Glomerular endothelial cell (primary cell): ENCODE data around the gene SYNPO. TPM values are rescaled to one million over a fixed set of nuclear protein-coding genes. Genes with fewer than 3 reads are reported as not detected.

Experiments
- DNase-seq: peaks from one replicate; pipeline ENCODE4 v3.0.0-alpha.2; 2011; ENCODE audit warnings: low read depth, low spot score; ENCODE audit errors: extremely low read depth
- total RNA-seq: library from RNA; depleted of rRNA; stranded (reverse); fragments of >200 nt; gene quantifications from 2 replicates; pipeline ENCODE4 v1.2.3, GENCODE V29; 2015

Gene SYNPO
- total RNA-seq, 1 donor from 2014 or later: 123 TPM

DNA sequence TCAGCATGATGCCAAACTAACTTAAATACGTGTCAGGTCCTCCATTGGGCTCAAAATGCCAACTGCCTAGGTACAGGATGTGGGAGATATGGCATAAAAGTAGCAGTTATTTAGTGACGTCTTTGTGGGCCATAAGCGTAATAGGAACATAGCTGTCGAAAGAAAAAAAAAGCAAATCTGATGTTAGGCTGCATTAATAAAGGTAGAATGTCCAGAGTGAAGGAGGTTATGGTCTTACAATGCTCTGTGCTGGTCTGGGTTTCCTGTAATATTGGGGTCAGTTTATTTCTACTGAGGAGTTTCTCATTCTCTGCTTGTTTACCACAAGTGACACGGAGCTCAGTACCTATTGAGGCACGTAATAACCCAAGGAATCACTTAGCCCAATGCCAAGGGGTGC, 33.4 kb upstream of the SYNPO start:
- no peak for DNase-seq

GRCh38 chr5:150607991-150608390, 32.5 kb upstream of the SYNPO start:
- no peak for DNase-seq

DNA sequence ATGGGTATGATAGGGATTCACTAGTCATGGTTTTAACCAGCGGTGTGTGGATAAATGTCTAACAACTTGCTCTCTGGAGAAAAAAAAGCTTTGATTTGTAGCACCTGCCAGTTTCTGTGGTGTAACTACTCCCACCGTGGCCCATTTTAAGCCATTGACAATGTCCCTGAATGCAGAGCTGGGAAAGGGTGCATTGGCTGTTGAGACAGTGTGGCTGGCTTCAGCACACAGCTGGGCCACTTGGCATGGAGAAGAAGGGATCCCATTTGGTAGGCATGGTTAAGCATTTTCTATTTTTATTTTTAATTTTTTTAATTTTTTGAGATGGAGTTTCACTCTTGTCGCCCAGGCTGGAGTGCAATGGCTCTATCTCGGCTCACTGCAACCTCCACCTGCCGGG, 31.5 kb upstream of the SYNPO start:
- no peak for DNase-seq

DNA sequence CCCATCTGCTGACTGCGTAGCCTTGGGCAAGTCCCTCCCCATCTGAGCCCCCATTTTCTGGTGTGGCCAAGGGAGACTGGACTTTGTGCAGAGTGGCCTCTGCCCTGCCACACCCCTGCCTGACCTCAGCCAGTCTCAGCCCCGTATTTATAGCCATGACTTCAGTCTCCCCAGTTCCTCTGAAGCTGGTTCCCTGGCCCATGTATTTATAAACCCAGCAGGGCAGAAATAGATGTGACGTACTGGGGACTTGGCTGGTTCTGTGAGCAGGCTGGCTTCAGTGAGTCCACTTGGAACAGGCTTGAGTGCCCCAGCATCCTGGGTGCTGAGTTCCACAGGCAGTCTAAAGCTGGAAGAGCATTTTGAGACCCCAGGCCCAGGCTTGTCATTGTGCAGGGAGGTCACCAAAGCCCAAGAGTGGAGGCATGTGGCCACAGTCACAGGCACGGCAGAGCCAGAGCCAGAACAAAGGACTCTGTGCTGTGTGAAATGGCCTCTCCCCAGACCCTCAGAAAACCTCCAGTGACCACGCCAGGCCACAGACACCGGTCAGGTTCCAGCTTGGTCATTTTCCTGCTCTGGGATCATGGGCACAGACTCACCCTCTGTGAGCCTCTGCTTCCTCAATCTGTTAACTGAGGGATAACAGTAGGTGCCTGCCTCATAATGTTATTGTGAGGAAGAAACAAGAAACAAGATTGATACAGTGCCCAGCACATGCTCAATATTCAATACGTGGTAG, 30.4 kb upstream of the SYNPO start:
- no peak for DNase-seq

GRCh38 chr5:150611026-150611425, 29.4 kb upstream of the SYNPO start:
- no peak for DNase-seq

- DNase-seq: no peak
These were observed 28.1 kb upstream of the SYNPO start for GRCh38 chr5:150612405-150612804.

GRCh38 chr5:150612905-150613670, 27.4 kb upstream of the SYNPO start:
- no peak for DNase-seq

DNA sequence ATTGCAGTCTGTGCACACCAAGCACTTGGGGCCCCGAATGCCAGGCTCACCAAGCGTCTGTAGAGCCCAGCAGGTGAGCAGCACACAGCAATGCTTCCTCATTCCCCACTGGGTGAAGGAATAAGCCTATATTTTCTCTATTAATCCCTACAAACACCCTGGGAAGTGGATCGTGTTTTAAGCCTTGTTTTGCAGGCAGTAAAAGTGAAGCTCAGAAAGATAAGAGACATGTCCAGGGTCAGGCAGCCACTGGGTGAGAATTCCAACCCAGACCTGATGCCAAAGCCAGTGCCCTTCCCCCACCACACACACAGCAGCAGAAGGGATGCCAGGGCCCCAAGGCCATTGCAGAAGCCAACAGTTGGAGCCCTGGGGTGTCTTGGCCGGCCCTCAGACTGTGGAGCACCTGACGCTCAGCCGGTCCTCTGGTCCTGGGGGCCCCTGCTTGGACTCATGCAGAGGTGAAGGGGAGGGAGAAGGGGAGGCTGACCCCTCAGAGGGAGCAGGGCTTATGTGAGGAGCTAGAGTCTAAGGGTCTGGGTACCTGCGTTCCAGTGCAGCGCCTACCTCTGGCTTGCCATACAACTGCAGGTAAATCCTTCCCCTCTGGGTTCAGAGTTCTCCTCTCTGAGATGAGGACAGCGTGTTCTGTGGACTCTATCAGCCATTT, 26.3 kb upstream of the SYNPO start:
- DNase-seq: no peak

DNA sequence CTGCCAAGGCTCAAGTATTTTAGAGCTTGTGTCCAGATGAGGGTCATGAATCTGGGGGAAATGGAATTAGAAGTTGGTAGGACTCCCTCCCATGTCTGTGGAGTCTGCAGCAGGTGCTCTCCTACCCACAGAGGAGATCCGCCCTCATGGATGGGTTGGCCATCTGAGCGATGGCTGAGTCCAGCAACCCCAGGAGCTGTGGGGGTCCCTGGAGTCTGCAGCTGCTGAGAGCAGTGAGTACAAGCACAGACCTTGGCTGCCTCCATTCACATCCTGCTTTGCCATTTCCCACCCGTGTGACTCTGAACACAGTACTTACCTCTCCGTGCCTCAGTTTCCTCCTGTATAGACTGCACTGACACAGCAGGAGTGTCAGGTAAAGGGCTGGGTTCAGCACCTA, 25.8 kb upstream of the SYNPO start:
- DNase-seq: no peak

DNA sequence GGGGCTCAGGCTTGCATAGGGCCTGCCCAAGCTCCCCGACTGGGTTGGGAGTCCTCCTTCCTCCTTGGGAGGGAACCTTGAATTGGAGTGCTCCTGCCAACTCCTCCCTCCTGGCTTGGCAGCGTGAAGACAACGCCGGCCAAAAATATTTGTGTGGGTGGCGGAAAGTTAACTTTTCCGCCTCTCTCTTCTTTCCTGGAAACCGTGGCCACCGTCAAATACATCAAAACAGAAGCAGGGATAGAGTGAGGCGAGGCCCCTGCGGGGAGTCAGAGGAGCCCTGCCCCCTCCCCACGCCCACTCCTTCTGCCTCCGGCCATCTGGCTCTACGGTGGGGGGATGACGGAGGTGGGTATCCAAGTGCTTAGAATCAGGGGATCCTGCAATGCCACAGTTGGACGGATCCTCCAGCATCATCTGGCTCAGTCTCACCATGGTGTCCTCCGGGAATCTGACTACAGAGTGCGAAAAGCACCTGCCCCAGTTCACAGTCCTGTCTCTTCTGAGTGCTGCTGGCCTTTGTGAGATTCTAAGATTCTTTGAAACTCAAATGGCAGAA, 25.2 kb upstream of the SYNPO start:
- DNase-seq: no peak

- DNase-seq: no peak
These were observed 24.4 kb upstream of the SYNPO start for GRCh38 chr5:150616024-150616470.

GRCh38 chr5:150616506-150616905, 24.0 kb upstream of the SYNPO start:
- no peak for DNase-seq

DNA sequence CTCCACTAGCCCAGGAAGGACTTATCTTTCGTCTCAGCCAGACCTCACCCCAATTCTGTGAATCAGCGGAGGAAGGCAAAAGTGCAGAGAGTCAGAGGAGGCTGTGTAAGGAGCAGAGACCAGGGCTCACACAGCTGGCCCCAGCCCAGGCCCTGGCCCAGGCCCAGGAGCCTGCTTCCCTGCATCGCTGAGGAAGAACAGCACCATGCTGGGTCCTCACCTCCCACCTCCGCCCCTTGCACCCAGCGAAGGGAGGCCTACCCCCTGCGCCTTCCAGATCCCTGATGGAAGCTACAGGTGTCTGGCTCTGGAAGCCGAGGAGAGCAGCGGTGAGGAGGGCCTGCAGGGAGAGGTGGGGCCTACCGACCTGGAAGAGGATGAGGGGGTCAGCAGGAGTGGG, 22.3 kb upstream of the SYNPO start:
- DNase-seq: no peak

DNA sequence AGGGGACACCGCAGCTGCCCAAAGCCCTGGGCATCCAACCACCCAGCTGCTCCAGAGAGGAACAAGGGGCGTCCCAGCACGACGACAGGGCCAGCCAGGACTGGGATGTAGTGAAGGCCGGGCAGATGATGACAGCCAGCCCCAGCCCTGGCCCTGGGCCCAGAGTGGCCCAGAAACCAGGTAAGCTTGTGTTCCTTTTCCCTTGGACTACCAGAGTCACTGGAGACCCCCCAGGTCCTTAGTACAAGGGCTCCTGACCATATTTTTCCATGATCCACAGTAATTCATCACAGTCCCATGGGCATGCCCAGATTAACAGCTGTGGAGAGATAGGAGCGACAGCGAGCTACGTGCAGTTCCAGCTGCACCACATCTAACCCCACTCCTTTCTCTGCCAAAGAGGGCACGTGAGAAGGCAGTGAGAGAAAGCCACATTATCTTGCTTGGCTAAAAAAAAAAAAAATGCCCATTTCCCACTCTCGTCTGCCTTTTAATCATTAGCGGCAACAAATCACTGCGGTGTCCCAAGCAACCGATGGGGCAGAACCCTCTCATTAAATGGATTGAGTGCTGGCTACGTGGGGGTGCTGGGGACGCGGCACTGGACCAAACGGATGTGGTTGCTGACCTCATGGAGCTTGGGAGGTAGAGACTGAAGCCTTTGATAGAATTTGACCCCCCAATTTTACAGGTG, 21.7 kb upstream of the SYNPO start:
- DNase-seq: no peak

DNA sequence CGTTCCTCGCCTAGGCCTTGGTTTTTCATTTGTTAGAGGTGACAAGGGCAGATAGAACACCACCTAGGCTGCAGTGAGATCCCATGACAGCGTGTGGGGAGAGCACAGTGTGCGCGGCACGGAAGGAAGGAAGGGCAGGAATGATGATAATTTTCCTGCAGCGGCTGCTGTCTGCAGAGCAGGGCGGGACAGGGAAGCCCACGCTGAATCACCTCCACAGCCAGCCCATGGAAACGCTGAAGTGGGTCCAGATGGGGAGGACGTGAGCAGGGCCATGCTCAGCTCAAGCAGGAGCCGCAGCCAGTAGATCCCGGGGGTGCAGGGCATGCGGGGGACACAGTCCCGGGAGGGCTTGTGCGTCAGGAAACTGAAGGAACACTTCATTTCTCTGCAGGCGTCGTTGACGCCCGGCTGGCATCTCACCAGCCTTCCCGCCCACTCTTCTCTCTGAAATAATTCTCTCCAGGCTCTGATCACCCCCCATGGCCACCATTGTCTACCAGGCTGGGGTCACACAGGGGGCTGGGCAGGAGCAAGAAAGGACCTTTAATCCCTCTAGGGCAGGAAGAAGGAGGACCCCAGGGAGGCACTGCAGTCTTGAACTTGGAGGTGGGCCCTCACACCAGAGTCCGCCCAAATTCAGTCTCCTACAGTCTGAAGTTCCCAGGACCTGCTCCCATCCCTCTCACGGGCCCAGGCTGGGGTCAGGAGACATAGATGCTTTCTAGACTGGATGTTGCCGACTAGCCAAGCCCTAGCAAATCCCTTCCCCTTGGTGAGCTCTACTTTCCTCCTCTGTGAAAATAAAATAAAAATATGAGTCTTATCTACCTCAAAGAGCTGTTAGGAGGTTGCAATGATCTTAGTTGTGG, 20.9 kb upstream of the SYNPO start:
- DNase-seq: no peak

GRCh38 chr5:150621301-150621700, 19.2 kb upstream of the SYNPO start:
- no peak for DNase-seq

DNA sequence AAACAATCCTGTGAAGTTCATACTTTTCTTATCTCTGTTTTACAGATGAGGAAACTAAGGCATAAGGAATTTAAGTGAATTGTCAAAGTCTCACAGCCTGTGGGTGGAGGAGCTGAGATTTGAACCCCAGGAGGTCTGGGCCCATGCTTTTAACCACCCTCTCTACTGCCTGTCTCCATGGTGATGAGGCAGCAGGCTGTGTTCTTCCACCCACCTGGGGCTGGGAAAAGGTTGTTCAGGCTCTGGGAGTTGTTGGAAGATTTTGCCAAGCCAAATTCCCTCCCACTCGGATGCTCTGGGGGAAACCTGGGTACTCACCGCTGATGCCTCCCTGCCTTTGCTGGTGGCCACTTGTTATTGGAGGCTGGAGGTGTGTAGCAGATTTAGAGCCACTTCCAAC, 18.3 kb upstream of the SYNPO start:
- DNase-seq: no peak

- no peak for DNase-seq
These were observed 17.1 kb upstream of the SYNPO start for GRCh38 chr5:150623152-150623877.

GRCh38 chr5:150623878-150624216, 16.6 kb upstream of the SYNPO start:
- no peak for DNase-seq
